Ishikawa (cell line): ENCODE data around the gene KIAA1217.

Source experiments
- CEBPB ChIP-seq: IDR thresholded peaks from 2 replicates; pipeline ENCODE4 v1.6.1; 2012
- CREB1 ChIP-seq: IDR thresholded peaks from 2 replicates; pipeline ENCODE4 v1.6.1; 2012; ENCODE audit warnings: low read depth
- EGR1 ChIP-seq: IDR thresholded peaks from 2 replicates; pipeline ENCODE4 v1.6.1; 2012
- EP300 ChIP-seq: IDR thresholded peaks from 2 replicates; pipeline ENCODE4 v1.6.1; 2012; ENCODE audit warnings: borderline replicate concordance
- FOXM1 ChIP-seq: IDR thresholded peaks from 2 replicates; pipeline ENCODE4 v1.6.1; 2012; ENCODE audit warnings: low read depth, borderline replicate concordance
- MAX ChIP-seq: IDR thresholded peaks from 2 replicates; pipeline ENCODE4 v1.6.1; 2012
- NFIC ChIP-seq: IDR thresholded peaks from 2 replicates; pipeline ENCODE4 v1.6.1; 2012
- RAD21 ChIP-seq: IDR thresholded peaks from 2 replicates; pipeline ENCODE4 v1.6.1; 2012; ENCODE audit warnings: low read depth
- REST ChIP-seq: IDR thresholded peaks from 2 replicates; pipeline ENCODE4 v1.6.1; 2012; ENCODE audit warnings: low read depth, mild to moderate bottlenecking
- TAF1 ChIP-seq: IDR thresholded peaks from 2 replicates; pipeline ENCODE4 v1.6.1; 2012; ENCODE audit warnings: low read depth, mild to moderate bottlenecking
- TCF12 ChIP-seq: IDR thresholded peaks from 2 replicates; pipeline ENCODE4 v1.6.1; 2012; ENCODE audit warnings: low read depth
- TEAD4 ChIP-seq: IDR thresholded peaks from 2 replicates; pipeline ENCODE4 v1.6.1; 2012
- USF1 ChIP-seq: IDR thresholded peaks from 2 replicates; pipeline ENCODE4 v1.6.1; 2012
- YY1 ChIP-seq: IDR thresholded peaks from 2 replicates; pipeline ENCODE4 v1.6.1; 2012; ENCODE audit warnings: low read depth
- ZBTB7A ChIP-seq: IDR thresholded peaks from 2 replicates; pipeline ENCODE4 v1.6.1; 2012; ENCODE audit warnings: low read depth

Gene KIAA1217

GRCh38 chr10:24414597-24414996 lies 205.7 kb downstream of the KIAA1217 start:
- no peak for TF ChIP-seq TAF1
- TF ChIP-seq RAD21 = no peak
- no peak for TF ChIP-seq TCF12
- no peak for TF ChIP-seq TEAD4
- no peak for TF ChIP-seq YY1
- no peak for TF ChIP-seq REST
- no peak for TF ChIP-seq ZBTB7A
- no peak for TF ChIP-seq CREB1
- TF ChIP-seq NFIC = no peak
- TF ChIP-seq EGR1 = no peak
- TF ChIP-seq MAX = no peak
- no peak for TF ChIP-seq CEBPB
- no peak for TF ChIP-seq USF1
- TF ChIP-seq FOXM1 = no peak
- TF ChIP-seq EP300 = no peak

GRCh38 chr10:24415455-24416125 lies 206.7 kb downstream of the KIAA1217 start:
- TF ChIP-seq EGR1 = peak; percentile 49; the same call in 1 of the 2 replicates
- TF ChIP-seq YY1 = no peak
- peak; percentile 44 for TF ChIP-seq NFIC
- no peak for TF ChIP-seq RAD21

GRCh38 chr10:24416248-24416647 lies 207.3 kb downstream of the KIAA1217 start:
- TF ChIP-seq TEAD4 (no peak), USF1 (no peak), NFIC (no peak), REST (no peak), EGR1 (no peak), TCF12 (no peak), FOXM1 (no peak), CEBPB (no peak), CREB1 (no peak), EP300 (no peak), TAF1 (no peak), YY1 (no peak), RAD21 (no peak), MAX (no peak), ZBTB7A (no peak)

GRCh38 chr10:24417053-24417452 lies 208.1 kb downstream of the KIAA1217 start:
- no peak for TF ChIP-seq NFIC
- TF ChIP-seq REST = no peak
- no peak for TF ChIP-seq USF1
- TF ChIP-seq CEBPB = no peak
- no peak for TF ChIP-seq TAF1
- TF ChIP-seq MAX = no peak
